Measurements from ENCODE around the gene GHDC.
"Not testable (repeated sequence)": the region's sequence is repeated elsewhere in the genome, so short reads cannot be mapped to it uniquely, and the experiment has no call there.

The GHDC gene

GRCh38 chr17:42143138-42143537, 51.2 kb downstream of the GHDC start:
- not testable (repeated sequence) for H3K4me3 ChIP-seq (ENCODE audit: low read length); H3K27me3 ChIP-seq (ENCODE audit: insufficient read depth, low read length); H3K9me3 ChIP-seq (ENCODE audit: low read length); H2AFZ ChIP-seq (ENCODE audit: low read depth, low read length)
- Histone ChIP-seq H3K4me1 (ENCODE audit: insufficient read depth, low read length) (peaks cover 16% of the 10 kb centered on the region), H3K36me3 (ENCODE audit: insufficient read depth, low read length) (peaks cover 18% of the 10 kb centered on the region)

GRCh38 chr17:42142371-42142896, 51.9 kb downstream of the GHDC start:
- Histone ChIP-seq H3K4me1 (ENCODE audit: insufficient read depth, low read length) (peaks cover 16% of the 10 kb centered on the region), H3K36me3 (ENCODE audit: insufficient read depth, low read length) (peaks cover 18% of the 10 kb centered on the region), H3K4me3 (ENCODE audit: low read length) (no peak overlapping the region), H3K27me3 (ENCODE audit: insufficient read depth, low read length) (no peaks in the 10 kb centered on the region), H3K9me3 (ENCODE audit: low read length) (no peaks in the 10 kb centered on the region), H2AFZ (ENCODE audit: low read depth, low read length) (no peak overlapping the region)

GRCh38 chr17:42141382-42141781, 52.9 kb downstream of the GHDC start:
- no peak overlapping the region for H3K4me3 ChIP-seq (ENCODE audit: low read length)
- H3K4me1 ChIP-seq (ENCODE audit: insufficient read depth, low read length): peaks cover 16% of the 10 kb centered on the region
- H3K27me3 ChIP-seq (ENCODE audit: insufficient read depth, low read length): no peaks in the 10 kb centered on the region
- H3K36me3 ChIP-seq (ENCODE audit: insufficient read depth, low read length): peaks cover 19% of the 10 kb centered on the region
- no peak overlapping the region for H2AFZ ChIP-seq (ENCODE audit: low read depth, low read length)
- no peaks in the 10 kb centered on the region for H3K9me3 ChIP-seq (ENCODE audit: low read length)

GRCh38 chr17:42140690-42141089, 53.6 kb downstream of the GHDC start:
- H3K9me3 ChIP-seq (ENCODE audit: low read length); H2AFZ ChIP-seq (ENCODE audit: low read depth, low read length); H3K27me3 ChIP-seq (ENCODE audit: insufficient read depth, low read length); H3K4me3 ChIP-seq (ENCODE audit: low read length): not testable (repeated sequence)
- H3K4me1 ChIP-seq (ENCODE audit: insufficient read depth, low read length): peaks cover 16% of the 10 kb centered on the region
- peaks cover 21% of the 10 kb centered on the region for H3K36me3 ChIP-seq (ENCODE audit: insufficient read depth, low read length)

All from neuron (in vitro differentiated cells).